AG09319 (cell line): ENCODE results near the gene KCNK17.

Source experiments
- DNase-seq: peaks from one replicate; pipeline ENCODE4 v3.0.0-alpha.2; 2010; ENCODE audit warnings: low read depth; ENCODE audit errors: extremely low read depth
- TF ChIP-seq, protein P1 (sequence below): IDR thresholded peaks from 2 replicates; pipeline ENCODE4 v1.5.1; 2011; ENCODE audit warnings: low read depth, mild to moderate bottlenecking, inconsistent platforms, low read length, moderate library complexity

The KCNK17 gene

DNA sequence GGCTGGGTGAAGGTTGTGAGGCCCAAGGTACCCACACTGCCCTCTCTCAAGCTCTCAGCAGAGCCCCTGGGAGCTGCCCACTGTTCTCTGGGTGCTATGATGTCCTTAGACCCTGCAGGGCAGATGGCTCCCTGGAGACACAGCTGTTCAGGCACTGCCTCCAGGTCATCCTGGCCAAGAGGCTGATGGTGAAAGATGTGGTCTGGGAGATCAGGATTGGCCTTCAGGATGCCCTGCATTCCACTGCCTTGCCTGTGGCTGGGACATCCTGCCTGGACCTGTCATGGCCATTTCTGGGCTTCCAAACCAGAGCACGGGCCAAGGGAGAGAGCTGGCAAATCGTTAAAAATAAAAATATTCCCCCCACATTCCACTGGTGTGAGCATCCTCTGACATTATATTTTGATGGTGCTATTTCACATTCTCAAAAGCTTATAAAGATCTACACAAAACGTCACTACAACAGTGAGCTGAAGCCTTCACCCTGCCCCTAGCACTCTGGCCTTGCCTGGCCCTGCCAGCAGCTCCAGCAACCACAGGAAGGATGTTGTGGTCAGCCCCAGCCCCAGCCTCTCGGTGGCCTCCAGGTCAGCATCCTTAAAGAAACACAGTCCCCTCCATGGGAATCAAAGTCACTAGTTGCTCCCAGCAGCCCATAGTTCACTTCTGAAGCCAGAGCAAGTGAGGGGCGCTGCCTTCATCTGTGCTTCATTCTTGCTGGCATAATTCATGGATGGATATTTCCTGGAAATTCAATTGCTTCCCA lies 21.7 kb upstream of the KCNK17 start:
- TF ChIP-seq, protein P1, sequence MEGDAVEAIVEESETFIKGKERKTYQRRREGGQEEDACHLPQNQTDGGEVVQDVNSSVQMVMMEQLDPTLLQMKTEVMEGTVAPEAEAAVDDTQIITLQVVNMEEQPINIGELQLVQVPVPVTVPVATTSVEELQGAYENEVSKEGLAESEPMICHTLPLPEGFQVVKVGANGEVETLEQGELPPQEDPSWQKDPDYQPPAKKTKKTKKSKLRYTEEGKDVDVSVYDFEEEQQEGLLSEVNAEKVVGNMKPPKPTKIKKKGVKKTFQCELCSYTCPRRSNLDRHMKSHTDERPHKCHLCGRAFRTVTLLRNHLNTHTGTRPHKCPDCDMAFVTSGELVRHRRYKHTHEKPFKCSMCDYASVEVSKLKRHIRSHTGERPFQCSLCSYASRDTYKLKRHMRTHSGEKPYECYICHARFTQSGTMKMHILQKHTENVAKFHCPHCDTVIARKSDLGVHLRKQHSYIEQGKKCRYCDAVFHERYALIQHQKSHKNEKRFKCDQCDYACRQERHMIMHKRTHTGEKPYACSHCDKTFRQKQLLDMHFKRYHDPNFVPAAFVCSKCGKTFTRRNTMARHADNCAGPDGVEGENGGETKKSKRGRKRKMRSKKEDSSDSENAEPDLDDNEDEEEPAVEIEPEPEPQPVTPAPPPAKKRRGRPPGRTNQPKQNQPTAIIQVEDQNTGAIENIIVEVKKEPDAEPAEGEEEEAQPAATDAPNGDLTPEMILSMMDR, result no peak
- DNase-seq, result no peak

DNA sequence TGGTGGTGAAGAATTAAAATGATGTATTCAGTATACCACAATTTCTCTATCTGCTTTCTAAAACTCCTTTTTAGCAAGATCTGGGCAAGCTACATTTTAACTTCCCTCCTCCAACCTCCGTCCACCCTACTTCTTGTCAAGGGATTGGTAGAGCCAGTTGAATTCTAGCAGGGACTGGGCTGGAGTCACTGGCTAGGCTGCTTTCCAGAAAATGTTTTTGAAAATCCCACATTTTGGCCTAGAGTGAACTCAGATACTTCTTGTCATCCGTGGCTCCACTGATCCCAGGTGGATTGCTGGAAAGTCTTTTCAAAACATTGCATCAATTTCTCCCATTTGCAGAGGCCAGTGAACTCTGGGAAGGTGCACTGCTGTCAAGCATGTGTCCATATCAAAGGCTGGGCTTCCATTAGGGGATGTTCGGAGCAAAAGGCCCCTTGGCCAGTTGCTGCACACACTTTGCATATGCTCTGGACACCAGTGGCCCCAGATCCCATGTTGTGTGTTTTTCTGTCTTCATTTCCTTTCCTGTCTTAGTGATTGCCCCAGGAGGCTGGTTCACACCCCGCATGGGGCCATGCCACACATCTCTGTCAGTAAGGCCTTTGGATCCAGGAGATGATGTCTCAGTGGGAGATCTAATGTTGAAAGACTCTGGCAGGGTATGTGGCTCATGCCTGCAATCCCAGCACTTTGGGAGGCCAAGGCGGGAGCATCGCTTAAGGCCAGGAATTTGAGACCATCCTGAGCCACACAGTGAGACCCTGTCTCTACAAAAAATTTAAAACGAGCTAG lies 19.6 kb upstream of the KCNK17 start:
- TF ChIP-seq, protein P1, result no peak
- DNase-seq, result no peak

- no peak for DNase-seq
- TF ChIP-seq, protein P1, result no peak
Measured at GRCh38 chr6:39330476-39330875, 16.3 kb upstream of the KCNK17 start.

DNA sequence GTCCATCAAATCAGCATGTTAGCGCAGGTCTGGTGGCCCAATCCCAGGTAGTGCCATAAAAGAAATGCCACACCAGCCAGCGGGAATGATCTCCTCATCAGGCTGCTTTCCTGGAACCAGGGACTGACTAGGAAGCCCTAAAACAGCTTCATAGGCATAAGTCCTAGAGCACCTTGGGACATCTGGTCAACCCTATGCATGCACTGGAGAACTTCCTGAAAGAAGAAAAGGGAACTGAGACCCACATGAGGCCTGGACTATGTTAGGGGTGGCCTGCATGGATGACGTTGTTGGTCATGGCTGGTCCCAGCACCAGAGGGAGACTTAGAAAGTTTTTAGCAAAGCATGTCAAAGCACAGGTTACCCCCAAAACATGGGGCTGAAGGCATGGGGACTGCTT lies 15.8 kb upstream of the KCNK17 start:
- no peak for DNase-seq
- TF ChIP-seq, protein P1, result no peak

DNA sequence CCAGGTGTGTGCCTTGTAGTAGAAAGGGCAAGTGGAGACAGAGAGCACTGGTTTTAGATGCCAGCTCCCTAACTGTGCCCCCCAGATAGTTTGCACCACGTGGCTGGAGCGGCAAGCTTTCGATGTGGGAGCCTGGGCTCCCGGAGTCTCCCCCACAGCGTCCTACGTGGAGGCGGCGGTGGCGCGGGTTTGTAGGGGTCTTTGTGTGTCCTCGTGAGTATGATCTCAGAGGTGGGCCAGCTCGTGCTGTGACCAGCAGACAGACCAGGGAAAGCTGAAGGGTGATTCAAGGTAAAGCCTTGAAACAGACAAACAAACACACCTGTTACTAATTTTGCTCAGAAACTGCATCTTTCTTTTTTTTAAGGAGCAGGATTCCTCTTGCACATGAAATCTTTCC lies 13.8 kb upstream of the KCNK17 start:
- no peak for DNase-seq
- TF ChIP-seq, protein P1, result no peak

- DNase-seq, result no peak
- TF ChIP-seq, protein P1, result no peak
Measured at GRCh38 chr6:39327507-39327906, 13.3 kb upstream of the KCNK17 start.

DNA sequence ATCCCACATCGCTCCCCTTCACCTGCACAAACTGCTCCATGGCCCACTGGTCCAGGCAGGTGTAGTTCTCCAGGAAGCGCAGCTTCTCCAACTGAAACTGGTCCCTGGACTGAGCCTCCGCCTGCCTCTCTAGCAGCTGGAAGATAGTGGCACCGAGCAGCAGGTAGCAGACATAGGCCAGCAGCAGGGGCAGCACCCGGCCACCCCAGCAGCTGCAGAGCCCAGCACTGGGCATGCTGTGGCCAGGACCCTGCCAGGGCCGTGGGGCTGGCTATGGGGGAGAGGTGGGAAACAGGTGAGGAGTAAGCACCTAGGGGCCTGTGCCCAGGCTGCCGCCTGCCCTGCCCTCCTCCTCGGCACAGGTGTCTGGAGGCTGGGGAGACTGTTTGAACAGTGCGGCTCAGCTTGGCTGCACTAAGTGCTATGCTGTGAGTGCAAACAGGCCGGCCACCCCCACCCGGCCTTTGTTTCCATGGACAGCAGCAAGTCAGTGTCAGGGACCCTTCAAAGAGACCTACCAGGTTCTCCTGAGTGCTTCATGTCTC lies 8.2 kb upstream of the KCNK17 start, which contains the start of gene KCNK16:
KCNK16 (minus strand) TSS at position 397 of the 545 bp plus-strand sequence; CDS start at position 235, 162 bp downstream.
- DNase-seq, result no peak
- TF ChIP-seq, protein P1, result no peak
